NOMO-1 (cell line): ENCODE results near the gene YARS1.

Experiments
- DNase-seq, 2 experiments: peaks; one replicate each; lab custom pipeline; 2025; ENCODE audit not compliant: unreplicated experiment in 2 of 2; lab: John Stamatoyannopoulos, UW

Gene YARS1

DNA sequence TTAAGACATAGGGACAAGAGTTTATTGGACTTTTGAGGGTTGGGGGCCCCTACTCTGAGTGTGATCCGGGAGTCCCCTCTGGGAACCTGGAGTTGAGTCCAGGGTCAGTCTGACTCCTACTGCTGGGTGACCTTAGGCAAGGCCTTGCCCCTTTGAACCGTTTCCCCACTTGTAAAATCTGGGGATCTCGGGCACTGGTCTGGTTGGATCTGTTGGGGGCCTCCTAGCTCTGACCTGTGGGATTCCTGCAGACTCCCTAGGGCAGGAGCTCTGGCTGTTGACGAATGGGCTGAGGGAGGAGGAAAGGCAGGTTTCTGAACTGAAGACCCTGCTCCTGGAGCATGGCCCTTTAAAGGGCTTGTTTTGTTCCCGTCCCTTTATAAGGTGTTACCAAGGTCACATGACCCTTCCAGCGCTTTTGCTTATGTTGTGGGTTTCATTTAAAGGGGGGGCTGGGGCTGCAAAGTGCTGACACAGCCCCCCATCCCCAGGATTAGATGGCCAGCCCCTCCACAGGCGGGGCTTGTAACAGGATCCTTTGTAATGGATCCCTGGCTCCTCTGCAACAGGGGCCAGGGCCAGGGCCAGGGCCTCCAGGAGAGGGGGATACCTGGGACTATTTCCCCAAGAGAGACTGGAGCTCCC lies 50.7 kb downstream of the YARS1 start:
- DNase-seq, result no peak

GRCh38 chr1:32765570-32766327 lies 51.4 kb downstream of the YARS1 start:
- no peak for DNase-seq

DNA sequence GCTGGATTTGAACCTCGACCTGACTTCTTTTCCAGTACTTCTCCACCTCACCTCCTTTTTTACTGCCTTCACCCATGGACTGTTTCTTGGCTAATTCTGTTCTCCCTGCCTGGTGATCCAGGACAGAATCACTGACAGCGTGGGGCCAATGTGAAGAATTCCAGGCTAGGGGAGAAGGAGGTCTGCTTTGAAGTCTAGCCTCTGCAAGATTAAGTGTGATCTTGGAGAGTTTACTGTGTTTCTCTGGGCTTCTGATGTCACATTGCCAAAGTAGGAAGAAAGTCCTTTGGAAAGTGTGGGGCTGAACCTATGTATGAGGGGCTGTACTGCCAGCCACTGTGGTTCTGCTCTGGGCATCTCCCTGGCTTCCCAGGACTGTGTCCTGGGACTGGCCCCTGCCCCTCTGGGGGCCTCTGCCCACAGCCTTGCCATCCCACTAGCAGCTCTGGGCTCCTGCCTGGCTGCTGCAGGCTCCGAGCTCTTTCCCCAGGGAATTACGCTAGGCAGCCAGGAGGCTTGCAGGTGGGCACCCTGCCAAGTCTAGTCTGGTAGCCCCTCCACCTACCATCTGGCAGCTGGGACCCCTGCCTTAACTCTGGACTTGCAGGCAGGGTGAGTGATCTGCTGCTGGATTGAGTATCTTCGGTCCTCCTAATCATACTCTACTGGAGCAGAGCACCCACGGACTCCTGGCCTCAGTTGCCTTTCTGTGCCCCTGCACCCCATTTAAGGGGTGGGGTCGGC lies 52.2 kb downstream of the YARS1 start:
- no peak for DNase-seq

DNA sequence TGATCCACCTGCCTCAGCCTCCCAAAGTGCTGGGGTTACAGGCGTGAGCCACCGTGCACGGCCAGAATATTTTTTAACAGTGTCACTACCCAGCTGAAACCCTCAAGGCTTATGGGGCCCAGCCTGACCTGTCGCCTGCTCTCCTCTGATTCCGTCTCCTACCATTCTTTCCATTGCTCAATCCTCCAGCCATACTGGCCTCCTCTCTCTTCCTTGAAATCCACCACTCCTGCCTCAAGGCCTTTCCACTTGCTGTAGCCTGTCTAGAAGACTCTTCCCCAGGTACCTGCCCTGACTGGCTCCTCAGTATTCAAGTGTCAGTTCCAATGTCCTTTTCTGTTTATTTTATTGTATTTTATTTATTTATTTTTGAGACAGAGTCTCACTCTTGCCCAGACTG lies 53.9 kb downstream of the YARS1 start:
- DNase-seq, result no peak

GRCh38 chr1:32761936-32762335 lies 55.2 kb downstream of the YARS1 start:
- no peak for DNase-seq

DNA sequence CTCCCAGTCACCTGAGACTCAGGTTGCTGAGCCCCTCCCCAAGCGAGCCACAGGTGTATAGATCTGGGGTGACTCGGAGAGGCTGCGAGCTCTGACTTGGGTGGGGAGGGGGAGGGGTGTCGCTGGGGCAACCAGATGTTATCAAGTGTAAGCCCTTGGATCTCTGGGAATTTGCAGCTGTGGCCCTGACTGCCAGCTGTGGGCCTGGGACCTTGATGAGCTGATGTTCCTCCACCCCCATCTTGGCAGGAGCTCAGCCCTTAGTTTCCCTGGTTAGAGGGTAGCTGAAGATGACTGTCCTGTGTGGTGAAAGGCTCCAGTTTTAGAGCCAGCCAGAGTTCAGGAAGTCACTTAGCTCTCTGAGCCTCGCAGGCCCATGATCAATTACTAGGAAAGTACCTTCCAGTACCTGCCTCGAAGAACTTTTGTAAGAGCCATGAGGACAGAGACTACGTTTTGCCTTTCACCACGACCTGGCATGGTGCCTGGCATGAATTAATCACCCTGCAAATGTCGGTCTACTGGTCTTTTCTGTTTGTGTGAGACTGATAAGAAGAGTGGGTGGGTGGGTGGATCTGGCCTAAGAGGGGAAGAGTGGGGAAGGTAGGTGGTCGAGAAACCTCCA lies 55.8 kb downstream of the YARS1 start:
- no peak for DNase-seq

DNA sequence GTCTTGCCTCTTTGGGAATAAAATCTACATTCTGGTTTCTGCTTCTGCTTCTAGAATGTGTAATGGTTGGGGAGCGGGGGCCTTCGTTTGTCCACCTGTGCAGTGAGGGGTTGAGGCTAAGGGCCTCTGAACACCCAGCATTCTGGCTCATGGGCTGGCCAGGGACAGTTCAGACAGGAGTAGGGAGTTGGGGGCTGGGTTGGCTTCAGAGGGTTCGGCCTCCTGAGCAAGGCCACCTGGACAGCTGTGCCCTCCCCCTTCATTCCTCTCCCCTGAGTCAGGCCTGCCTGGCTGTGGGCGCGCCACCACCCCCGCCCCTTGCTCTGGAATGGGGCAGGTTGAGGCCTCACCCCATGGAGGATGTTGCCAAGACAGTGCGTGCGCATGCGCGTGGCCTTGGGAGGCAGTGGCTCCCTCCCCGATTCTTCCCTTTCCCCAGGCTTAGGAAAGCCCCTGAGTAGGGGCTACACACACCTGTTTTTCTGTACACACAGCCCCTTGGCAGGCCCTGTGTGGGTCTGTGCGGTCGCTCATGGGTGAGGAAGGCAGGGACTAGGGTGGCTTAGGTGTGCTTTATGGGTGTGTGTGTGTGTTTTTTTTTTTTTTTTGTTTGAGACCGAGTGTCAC lies 57.0 kb downstream of the YARS1 start:
- DNase-seq, result no peak

DNA sequence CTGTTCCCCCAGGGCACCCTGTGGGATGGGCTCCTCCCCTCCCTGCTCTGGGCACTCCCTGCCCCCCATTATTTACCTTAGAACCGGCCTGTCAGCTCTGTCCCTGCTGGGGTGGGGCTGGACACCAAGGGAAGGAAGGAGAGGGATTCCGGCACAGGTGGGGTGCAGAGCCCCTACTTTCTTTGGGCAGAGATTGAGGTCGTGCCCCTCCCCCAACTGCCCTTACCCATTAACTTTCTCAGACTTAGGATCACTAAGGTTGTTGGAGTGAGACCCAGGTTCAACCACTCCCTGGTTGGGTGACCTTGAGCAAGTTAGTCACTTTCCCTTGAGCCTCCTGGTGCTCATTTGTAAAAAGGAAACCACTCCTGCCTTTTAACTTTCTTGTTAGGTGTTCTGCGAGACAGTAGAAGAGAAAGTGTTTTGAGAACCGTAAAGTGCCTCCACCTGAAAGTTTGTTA lies 57.6 kb downstream of the YARS1 start:
- DNase-seq, result no peak

DNA sequence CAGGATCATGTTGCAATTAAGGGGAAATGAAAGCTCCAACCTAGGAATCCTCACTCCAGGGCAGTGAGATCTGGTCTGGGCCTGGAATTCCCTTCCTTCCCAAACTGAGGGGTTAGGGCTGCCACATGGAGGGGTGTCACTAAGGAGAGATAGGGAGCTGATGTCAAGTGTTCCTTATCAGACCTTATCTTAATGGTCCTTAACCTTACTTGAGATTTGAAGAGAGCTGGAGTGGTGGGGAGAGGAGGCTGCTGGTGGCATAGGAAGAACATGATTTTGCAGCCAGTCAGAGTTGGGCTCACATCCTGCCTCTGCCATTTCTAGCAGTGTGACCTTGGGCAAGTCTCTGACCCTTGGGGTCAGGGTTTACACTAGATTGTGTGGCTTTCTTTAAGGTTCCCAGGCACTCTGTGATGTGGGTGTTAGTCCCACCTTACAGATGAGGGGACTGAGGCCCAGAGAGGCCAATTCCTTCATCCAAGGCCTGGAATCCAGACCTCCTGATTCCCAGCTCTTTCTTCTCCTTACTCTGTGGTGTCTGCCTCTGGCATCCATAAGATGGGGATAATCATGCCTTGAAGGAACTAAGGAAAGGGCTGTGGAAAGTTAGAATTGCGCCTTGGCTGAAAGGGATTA lies 58.2 kb downstream of the YARS1 start:
- DNase-seq, result no peak

DNA sequence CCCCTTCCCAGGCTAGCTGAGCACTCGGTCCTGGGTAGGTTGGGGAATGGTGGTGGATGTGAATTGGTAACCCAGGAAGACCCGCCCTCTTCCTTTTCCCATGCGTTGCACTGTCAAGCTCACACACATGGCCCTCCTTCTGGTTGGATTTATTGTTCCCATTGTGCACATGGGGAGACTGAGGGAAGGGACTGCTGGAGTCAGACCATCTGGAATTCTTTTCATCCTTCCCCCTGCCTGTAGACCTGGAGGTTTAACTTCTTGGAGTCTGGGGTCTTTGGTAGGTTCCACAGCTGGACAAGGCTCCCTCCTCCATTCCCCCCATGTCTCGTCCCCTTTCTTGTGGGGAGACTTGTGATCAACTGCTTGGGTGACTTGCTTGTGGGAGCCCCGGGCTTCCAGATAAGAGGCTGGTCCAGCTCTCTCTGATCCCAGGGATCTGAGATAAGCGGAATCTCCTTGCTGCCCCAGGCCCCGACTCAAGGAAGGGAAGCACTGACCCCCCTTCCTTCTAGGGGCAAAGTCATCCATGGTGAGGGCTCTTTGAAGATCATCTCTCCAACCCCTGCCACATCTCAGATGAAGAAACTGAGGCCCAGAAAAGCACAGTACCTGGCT lies 58.9 kb downstream of the YARS1 start:
- DNase-seq, result no peak

GRCh38 chr1:32757213-32757895 lies 59.8 kb downstream of the YARS1 start:
- no peak for DNase-seq

DNA sequence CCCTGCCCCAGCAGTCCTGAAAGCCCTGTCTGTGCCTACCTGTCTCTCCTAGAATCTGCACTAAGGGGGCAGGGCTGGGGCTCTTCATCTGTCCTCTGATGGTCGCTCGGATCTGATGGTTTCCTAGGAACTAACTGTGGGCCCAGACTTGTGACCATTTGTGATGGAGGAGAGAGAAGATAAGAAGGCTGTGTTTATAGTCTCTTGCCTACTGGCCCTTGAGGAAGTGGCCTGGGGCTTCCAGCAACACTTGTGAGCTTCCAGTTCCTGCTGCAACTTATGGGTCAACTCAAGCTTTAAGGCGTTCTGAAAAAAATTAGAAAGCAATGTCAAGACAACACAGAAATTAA lies 61.4 kb downstream of the YARS1 start:
- no peak for DNase-seq

DNA sequence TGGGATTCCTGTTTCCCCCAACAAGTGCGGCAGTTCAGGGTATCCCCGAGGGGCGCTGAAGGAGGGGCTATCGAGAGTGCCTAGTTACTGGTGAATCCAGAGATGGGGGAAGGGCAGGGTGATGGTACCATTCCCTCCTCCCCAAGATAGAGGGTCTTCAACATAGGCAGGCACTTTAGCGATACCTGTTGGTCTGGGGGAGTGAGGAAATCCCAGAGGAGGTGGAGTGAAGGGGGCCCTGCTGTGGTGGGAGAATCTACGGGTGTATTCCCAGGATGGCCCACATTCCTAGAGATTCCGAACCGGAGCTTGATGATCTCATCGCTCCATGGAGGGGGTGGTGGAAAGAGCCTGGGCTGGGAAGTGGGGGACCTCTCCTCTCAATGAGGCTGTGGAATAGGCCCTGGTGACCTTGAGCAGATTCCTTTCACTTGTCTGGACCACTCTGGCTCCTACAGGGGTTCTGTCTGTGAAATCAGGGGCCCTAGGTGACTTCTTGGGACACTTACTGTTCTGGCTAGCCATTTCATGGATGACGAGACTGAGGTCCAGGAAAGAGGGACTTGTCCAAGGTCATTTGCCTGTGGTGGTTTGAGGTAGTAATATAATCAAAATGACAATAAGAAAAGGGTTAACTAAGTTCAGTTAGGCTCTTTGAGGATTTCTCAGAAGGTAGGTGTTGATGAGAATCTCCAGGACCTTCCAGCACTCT lies 61.9 kb downstream of the YARS1 start:
- no peak for DNase-seq

GRCh38 chr1:32754317-32755097 lies 62.7 kb downstream of the YARS1 start:
- no peak for DNase-seq

- DNase-seq, result peak in 1 of 2 experiments; percentile 36
Measured at GRCh38 chr1:32753532-32754316, 63.4 kb downstream of the YARS1 start.

GRCh38 chr1:32749771-32750170 lies 67.4 kb downstream of the YARS1 start:
- DNase-seq, result no peak

- no peak for DNase-seq
Measured at GRCh38 chr1:32749332-32749731, 67.8 kb downstream of the YARS1 start.
